ENCODE data around the gene PDE4B.
"Not testable (repeated sequence)": the region's sequence is repeated elsewhere in the genome, so short reads cannot be mapped to it uniquely, and the experiment has no call there.

The PDE4B gene

DNA sequence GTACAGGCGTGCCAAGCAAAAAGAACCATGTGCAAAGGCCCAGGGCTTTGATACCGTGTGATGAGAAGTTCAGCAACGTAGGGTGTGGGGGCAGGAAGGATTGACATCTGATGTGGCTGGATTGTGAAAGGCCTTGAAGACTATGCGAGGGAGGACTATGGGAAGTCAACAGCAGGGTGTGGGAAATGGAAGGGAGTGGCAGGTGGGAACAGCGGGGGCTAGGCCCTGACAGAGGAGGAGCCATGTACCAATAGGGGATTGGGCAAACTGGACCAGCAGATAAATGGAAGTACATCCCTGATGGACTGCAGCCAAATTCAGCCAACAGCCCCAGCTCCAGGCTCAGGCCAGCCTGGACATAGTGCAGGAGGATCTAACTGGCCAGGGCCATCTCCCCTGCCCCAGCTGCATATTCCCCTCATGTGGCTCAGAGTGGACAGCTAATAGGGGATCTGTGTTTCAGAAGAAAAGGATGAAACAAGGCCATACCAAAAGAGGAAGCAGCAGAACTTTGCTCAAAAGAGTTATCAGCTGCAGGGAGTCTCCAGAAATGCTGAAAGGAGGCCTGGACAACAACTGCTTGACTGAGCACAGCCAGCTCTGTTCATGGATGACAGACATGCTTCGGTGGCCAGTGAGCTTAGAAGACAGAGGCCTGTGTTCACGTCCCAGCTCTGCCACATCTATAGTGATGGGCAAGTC, 601.0 kb downstream of the PDE4B start:
- no peak for DNase-seq (ENCODE audit: low read depth)

DNA sequence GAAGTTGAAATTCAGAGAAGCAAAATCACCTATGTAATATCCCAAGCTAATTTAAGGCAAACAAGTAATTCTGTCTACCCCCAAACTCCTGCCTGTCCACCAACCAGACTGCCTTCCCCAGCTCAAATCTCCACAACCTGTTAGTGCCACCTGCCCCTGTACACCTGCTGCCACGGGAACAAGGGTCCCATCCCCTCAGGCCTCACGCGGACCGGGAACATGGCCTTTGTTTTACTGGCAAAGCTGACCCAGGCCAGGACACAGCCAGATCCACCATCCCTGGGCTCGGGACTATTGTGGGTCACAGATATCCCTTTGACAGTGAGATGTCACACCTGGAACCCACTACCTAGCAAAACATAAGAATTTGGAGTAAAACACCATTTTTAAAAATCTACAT, 601.9 kb downstream of the PDE4B start:
- DNase-seq (ENCODE audit: low read depth), result no peak

GRCh38 chr1:66395202-66396061, 602.7 kb downstream of the PDE4B start:
- DNase-seq (ENCODE audit: low read depth), result no peak

DNA sequence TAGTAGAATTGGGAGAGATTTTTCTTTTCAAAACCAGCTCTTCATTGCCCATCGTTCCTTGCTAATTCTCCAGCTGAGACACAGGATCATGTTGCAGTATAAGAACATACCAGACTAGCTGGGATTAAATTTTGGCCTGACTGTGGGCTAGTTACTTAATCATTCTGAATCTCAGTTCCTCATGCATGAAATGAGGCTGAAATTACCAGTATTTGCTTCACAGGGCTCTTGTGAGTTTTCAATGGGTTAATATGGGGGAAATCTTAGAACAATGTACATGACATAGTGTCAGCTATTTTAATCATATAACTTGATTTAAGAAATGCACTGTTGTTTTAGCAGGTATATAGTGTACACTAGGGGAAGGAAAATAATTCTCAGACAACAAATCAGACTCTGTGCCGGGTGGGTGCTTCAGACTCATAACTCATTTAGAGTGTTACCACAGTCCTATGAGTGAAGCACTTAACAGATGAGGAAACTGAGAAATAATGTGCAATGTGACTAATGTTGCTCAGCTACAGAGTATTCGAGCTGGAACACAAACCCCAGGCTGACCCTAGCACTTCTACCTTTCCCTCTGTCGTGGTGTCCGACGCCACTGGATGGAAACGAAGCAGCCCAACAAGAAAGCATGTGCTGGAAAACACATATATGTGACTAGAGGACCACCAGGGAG, 603.7 kb downstream of the PDE4B start:
- no peak for DNase-seq (ENCODE audit: low read depth)

DNA sequence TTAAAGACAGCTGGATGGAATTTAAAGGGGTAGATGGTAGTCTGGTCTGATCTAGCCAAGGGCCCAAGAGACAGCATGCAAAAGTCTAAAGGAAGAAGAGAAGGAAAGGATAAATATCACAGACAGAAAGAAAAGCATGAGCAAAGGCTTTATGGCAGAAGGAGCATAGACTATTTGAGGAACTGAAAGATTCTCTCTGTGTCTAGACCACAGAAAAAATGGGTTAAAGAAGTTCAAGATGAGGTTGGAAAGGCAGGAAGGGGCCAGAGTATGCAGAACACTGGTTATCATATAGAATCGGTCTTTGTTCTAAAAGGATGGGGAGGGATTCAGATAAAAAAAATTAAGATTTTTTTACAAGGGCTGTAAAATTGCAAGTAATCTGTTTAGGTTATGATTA, 604.5 kb downstream of the PDE4B start:
- no peak for DNase-seq (ENCODE audit: low read depth)

DNA sequence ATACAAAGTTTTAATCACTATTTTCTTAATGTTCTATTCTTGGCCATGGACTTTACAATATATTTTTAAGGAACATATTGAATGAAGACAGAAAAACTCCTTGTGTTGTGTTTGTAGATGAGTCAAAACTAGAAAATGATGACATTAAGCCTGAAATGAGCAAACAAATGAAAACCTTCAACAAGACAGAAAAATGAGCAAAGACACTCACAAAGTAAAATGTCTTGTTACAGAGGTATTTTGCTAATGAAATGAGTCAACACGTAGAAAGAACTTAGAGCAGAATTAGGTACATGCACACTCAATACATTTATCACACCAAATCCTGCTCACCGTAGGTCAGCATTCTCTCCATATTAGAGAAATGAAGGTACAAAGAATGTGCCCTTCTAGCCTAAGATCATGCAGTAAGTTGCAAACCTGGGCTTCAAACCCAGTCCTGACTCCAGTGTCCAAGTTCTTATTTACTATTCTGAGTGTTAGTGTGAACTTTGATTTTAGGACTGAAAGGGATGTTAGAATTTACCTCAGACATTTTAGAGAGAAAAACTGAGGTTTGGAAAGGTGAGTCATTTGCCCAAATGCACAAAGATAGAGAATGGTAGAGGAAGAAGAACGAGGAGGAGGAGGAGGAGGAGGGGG, 607.3 kb downstream of the PDE4B start:
- DNase-seq (ENCODE audit: low read depth), result no peak

GRCh38 chr1:66400660-66401059, 608.0 kb downstream of the PDE4B start:
- DNase-seq (ENCODE audit: low read depth), result no peak

DNA sequence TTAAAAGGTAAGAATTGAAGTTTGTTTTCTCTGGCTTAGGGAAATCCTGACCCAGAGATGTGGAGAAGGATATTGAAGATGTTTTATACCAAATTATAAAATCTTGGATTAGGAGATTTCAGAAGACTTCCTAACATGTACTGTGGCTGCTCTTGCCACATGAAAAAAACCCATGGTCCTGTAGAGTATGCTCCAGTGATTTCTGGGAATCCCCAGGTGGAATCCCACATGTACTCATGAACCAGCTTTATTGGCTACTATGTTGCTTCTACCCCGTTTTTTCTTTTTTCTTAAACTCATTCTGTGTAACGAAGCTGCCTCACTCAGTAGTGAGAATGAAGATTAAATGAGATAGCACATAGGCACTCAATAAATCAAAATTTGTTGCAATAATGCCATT, 608.5 kb downstream of the PDE4B start:
- no peak for DNase-seq (ENCODE audit: low read depth)

- DNase-seq (ENCODE audit: low read depth), result no peak
Observed at GRCh38 chr1:66402194-66402593, 609.5 kb downstream of the PDE4B start.

- DNase-seq (ENCODE audit: low read depth), result no peak
Observed at GRCh38 chr1:66403007-66403731, 610.5 kb downstream of the PDE4B start.

- DNase-seq (ENCODE audit: low read depth), result no peak
Observed at GRCh38 chr1:66405061-66405460, 612.4 kb downstream of the PDE4B start.

GRCh38 chr1:66411449-66411848, 618.8 kb downstream of the PDE4B start:
- not testable (repeated sequence) for DNase-seq (ENCODE audit: low read depth)

DNA sequence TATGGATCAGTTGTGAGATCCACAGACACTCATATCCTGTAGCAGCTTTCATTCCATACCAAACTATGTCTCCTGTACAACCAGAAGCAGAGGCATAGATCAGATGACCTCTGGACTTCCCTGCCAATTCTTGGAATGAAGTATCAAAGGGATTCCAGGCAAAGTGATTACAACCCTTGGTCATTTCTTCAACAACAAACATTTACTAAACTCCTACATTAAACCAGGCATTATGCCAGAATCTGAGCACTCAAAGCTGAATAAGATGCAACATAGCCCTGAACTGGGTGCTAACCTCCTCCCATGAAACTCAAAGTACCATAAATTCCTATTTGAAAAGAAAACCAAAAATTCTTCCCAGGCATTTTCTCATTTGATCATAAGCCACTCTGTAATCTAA, 620.0 kb downstream of the PDE4B start:
- no peak for DNase-seq (ENCODE audit: low read depth)

- DNase-seq (ENCODE audit: low read depth), result no peak
Observed at GRCh38 chr1:66413136-66413837, 620.6 kb downstream of the PDE4B start.

- no peak for DNase-seq (ENCODE audit: low read depth)
Observed at GRCh38 chr1:66413838-66414175, 621.1 kb downstream of the PDE4B start.

DNA sequence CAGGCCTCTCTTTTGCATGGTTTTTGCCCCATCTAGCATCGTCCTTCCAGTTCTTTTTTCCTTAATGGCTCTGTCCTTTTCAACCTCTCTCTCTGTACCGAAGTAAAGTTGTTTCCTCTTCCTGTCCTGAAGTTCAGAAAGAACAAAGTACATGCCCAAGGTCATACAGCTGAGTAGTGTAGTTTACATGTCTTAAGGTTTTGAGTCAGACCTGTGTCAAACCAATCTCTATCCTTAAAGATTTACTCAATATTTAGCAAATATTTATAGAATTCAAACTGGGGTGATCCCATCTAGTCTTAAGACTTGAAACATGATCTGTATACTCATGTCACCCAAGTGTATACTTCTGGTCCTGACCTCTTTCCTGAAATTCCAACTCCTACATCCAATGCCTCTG, 622.6 kb downstream of the PDE4B start:
- no peak for DNase-seq (ENCODE audit: low read depth)

DNA sequence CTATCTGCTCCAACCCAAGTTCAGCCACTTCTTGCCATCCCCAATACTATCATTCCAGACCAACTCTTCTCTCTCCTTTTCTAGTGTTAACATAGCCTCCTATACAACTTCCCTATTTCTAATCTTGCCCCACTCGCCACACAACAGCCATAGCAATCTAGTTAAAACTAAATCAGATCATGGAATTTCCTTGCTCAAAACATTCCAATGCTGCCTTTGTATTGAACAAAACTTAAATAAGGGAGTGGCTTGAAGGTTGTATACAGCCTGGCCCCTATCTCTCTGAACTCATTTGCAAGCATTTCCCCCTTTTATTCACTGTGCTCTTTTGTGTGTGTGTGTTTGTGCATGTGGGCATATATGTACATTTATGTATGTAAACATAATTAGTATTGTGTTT, 623.2 kb downstream of the PDE4B start:
- no peak for DNase-seq (ENCODE audit: low read depth)

- no peak for DNase-seq (ENCODE audit: low read depth)
Observed at GRCh38 chr1:66416295-66416694, 623.6 kb downstream of the PDE4B start.

- no peak for DNase-seq (ENCODE audit: low read depth)
Observed at GRCh38 chr1:66418021-66418420, 625.3 kb downstream of the PDE4B start.

DNA sequence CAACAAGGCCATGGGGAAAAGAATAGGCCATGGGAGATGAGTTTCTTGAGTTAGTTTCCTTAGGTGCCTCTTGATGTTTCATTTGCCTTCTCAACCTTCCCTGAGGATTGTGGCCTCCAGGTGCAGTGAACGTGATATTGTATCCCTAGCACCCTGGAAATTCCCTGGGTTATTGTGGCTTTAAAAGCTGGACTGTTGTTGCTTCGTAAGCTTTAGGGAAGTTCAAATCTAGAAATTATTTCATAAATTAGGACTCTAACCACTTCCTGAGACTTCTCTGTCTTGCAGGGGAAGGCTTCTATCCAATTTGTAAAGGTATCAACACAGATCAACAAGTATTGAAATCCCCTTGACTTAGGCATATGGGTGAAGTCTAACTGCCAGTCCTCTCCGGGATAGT, 627.5 kb downstream of the PDE4B start:
- not testable (repeated sequence) for DNase-seq (ENCODE audit: low read depth)

GRCh38 chr1:66420906-66421305, 628.2 kb downstream of the PDE4B start:
- not testable (repeated sequence) for DNase-seq (ENCODE audit: low read depth)
